HG03432 (cell line): ENCODE results near the gene ZFYVE28.
"Not testable (repeated sequence)": the region's sequence is repeated elsewhere in the genome, so short reads cannot be mapped to it uniquely, and the experiment has no call there.

ENCODE experiments used
- ATAC-seq: cut with Tn5 transposase; IDR thresholded peaks from one replicate; pipeline ENCODE4 v1.9.1; 2021; ENCODE audit warnings: mild to moderate bottlenecking, moderate library complexity; ENCODE audit not compliant: unreplicated experiment

Gene ZFYVE28

DNA sequence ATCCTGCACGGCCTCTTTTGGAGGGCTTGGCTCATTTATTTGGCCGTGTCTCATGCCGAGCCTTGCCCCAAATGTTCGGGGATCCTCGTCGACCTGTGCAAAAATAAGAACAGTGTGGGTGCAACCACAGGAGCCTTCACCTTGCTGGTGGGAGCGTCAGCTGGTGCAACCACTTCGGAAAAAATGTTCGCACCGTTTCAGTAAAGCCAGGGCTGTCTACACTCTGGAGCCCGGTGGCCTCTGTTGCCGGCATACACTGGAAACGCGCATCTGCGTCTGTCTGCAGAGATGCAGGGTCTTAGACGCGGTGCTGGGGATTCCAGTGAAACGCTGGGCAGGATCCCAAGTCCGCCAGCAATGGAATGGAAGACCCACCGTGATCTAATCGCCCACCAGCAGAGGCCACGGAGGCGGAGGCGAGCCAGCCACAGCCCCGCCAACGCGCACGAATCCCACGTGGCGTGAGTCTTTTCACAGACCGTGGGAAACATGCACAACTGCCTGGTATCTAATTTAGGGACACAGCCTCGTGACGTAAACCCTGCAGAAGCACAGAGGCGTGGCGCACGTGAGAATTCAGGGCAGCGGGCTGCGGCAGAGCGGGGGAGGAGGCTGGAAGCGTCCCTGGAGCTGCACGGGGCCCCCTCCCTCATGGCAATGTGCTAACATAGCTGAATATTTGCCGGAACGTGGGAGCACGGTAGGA, 142.7 kb downstream of the ZFYVE28 start:
- no peak for ATAC-seq

DNA sequence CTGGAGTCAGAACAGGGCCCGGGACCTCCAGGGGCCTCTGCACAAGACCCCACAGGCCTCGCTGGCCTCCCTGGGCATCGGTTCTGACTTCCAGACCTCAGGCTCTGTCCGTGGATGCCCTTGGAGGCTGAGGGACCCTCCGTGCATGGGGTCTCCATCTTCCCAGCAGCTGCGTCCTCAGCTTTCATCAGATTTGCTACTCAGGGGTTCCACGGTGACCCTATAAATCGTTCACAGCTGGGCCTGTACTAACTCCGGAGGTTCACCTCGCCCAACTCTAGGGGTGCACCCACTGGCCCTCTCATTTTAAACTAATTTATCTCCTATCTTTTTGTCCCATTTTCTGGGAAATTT, 143.4 kb downstream of the ZFYVE28 start:
- ATAC-seq, result not testable (repeated sequence)

DNA sequence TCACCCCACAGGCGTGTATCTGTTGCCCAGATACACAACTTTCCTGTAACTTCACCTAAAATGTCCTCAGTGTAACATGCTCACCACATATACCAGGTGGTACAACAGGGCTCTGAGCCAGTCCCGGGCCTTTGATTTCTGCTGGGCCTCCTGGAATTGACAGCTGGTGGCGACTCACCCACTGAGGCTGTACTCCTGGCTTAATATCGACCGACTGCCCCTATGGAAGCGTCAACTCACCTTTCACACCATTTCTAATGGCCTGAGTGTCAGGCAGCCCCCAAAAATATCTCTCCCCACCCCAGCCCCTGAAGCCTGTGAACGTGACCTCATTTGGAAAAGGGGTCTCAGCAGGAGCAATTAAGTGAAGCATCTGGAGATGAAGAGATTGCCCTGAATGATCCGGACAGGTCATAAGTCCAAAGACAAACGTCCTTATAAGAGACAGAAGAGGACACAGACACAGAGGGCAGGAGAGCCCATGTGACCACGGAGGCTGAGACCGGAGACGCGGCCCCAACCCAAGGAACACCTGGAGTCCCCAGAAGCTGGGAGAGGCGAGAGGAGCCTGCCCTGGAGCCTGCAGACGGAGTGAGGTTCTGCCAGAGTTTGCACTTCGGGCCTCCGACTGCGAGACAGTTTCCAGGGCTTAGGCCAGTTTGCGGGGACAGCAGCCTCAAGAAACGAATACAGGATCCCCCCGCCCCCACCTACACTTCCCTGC, 144.0 kb downstream of the ZFYVE28 start:
- no peak for ATAC-seq

DNA sequence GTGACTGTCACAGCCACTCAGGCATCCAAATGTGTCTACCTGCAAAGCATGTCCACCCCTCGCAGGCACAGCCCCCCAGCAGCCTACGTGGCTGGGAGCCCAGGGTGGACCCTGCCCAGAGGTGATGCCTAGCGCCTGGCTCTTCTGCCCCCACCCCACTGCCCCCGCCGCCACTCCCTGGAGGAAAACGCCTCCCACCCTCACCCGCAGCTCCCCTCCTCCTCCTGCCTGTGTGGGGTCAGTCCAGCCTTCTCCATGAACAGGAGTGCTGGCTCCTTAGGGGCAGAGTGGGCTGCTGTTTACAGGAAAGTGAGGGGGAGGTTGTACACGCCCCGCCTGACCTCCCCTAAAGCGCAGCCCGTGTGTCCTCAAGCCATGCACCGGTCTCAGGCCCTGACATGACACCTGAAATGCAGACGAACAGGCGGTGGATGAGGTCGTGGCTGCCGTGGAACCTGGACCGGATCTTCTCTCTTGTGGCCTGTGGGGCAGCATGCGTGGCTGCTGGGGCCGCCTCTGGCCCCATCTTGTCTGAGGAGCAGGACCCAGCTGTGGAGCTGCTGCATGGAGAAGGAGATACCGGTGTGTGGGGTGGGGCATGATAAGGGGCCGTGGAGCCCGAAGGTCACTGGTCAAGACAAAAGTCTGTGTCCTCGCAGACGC, 144.7 kb downstream of the ZFYVE28 start:
- no peak for ATAC-seq

DNA sequence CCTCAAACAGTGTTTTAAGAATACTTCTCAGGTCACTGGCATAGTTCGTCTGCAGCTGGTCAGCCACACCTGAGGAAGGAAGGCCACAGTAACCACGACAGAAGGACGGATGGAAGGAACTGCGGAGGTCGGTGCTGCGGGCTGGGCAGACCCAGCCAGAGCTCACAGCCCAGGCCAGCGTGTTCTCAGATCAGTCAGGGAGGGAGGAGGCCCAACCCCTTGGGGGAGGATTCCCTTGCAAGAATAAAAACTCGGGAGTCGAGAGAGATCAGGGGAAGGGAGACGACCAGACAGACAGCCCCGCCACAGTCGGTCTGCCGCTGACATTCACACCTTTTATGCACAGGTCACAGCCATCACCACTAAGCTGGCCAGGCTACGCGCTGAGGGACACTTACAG, 145.2 kb downstream of the ZFYVE28 start:
- ATAC-seq, result no peak

DNA sequence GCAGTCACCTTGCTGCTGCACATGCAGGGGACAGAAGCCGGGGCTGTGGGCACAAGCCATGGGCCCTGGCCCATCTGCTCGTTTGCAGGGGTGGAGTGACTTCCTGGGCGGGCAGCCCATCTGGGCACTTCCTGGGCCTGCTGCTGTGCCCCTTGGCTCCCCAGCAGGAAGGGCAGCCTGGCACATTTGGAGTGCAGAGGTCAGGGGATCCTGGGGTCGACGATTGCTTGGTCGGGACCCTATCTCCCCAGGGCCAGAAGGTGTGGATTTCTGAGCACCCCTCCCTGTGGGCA, 145.7 kb downstream of the ZFYVE28 start:
- ATAC-seq, result no peak

DNA sequence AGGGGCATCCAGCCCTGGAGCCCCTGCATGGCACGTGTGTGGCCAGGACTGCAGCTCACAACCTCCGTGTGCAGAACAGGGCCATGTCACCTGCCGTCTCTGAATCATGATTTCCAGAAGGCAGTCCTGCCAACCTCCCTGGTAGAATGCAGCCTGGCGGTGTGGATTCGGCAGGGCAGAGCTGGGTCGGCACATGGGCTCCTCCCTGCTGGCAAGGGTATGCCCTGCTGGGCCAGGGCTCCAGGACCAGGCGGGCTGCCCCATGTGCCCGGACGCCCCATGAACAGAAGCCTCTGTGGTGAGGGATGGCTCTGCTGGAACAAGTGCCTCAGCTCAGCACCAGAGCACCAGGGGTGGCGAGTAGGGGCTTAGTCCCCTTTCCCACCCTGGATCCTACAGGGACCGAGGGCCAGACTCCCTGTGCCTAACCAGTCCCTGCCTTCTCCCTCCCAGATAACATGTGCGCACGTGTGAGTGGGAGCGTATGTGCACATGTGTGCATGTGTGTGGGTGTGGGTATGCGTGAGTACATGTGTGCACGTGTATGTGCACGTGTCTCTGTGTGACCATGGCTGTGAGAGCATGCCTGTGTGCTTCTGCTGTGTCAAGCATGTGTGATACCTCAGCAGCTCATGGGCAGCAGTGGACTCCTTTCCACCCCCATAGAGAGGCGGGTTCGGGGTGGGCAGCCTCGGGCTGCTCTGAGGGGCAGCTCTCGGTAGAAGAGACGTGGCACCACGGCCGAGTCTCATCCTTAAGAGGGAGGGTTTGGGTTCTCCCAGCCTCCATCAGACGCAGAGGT, 146.2 kb downstream of the ZFYVE28 start:
- no peak for ATAC-seq

DNA sequence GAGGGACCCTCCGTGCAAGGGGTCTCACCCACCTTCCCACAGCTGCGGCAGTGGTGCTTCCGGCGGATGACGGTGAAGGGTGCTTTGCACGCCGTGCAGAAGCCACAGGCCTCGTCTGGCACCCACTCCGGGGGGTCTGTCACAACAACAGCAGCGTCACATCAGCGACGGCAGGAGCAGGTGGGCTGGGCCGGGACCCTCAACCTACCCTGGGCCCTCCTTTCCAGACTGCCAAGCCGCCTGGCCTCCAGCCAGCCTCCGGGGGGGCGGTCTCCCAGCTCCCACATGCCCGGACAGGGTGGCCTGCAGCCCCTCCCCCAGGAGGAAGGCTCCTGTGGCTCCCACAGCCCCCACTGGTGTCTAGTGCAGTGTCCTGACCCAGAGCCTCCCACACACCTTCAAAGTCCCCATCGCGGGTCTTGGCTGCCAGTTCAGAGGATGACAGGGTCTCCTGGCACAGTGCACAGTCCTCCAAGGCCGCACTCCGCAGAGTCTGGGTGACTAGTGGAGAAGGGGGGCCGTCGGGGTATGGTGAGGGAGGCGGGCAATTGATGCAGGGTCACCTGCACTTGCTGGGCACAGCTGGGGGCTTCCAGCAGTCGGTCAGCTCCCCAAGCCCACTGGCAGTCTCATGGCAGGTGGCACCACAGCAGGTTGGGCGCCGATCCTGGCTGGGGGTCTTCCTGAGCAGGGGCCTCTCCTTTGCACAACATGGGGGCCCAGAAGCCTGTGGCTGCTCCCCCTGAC, 147.0 kb downstream of the ZFYVE28 start:
- ATAC-seq, result no peak

DNA sequence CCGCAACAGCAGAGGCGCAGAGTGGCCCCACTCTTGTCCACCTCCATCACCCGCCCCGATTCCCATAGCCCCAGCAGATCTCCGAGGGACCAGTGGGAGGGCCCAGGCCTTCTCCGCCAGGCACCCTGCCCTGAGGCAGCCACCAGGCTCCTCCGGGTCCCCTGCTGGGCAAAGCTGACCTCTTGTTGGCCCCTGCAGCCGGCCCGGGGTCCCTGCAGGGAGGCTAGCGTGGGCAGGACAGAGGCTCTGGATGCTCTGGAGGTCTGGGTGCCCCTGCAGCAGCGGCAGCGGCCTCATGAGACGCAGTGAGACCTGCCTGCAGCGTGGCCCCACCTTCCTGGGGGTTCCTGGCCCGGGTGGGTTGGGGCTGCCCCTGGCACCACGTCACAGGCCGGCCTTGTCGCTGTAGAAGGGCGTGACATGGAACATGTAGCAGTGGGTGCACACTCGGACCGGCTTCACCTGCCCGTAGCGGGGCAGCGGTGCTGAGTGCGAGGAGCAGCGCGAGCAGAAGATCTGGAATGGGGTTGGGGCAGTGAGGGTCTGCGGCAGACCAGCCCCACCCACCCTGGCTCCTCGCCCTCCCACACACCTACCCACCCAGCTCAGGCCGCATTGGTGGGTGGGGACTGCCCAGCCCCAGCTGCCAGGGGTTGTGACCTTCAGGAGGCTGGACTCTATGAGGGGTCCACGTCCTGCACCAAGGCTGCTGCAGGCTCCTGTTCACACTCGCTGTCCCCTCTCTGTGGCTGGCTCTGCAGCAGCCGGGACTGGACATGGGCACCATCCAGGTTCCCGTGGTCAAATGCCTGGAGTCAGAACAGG, 147.9 kb downstream of the ZFYVE28 start:
- no peak for ATAC-seq

DNA sequence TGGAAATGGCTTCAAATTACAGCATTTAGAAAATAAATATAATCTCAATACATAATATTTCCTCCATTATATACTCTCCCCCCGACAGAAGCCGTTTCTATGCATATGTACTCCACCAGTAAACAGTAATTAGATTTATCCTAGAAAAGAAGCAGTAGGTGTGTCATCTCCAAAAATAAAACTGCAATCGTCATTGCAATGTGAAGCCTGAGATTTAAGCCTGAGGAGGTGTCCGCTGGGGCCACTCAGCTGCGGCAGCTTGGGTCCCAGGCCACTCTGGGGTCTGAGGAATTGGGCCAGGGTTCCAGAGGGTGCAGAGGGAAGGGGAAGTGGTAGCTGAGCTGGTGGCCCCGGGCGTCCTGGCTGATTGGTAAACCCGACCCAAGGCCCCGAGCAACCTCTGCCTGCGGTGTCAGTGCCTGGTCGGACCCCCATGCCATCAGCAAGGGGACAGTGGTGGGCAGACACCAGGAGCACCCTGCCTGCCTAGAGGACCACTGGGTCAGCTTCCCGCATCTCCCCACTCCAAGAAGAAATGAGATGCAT, 148.8 kb downstream of the ZFYVE28 start:
- ATAC-seq, result no peak

DNA sequence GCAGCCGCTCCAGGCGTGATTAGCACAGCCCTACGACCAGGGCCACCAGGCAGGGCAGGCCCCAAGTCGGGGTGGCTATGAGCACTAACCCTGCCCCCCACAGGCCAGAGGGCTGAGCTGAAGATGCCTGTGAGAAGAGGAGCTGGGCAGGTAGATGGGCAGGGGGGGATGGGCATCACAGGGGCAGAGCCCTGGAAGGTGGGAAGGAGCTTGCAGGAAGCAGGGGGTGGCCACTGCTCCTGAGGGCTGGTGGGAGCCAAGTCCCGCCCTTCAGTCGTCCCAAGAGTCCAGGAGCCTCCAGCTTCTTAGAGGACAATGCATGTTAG, 149.3 kb downstream of the ZFYVE28 start:
- ATAC-seq, result no peak

DNA sequence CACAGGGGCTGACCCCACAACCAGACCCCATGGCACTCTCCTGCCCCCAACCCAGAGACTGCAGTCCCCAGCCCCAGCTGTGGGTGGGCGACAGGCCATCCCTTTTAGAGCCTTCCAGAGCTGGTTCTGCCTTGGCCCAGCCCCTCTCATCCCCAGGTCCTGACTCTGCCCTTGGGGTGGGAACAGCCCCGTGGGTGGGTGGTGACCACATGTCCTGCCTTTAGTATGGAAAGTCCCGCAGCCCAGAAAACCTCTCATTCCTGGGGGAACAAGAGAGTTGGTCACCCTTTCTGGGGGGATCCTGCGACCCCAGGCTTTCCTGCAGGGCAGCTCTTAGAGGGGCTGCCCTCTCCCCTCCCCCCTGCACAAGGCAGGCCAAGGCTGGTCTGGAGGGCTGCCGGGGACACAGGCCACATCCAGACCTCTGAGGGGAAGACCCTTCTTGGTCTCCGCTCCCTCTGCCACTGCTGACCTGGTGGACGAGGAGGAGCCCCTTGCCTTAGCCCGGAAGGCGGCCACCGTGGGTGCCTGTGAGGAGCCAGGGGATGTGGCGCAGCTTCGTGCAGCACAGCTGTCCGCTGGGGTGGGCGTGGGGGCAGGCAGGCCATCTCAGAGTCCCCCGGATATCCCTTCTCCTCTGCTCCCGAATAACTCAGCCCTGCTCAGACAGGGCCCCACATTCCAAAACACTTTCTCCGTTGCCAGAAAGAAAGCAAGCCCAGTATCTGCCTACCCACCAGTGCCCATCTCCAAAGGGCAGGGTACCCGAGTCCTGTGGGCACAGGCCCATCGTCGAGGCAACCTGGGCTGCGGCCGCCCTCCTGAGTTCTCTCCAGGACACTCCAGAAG, 149.9 kb downstream of the ZFYVE28 start:
- no peak for ATAC-seq

DNA sequence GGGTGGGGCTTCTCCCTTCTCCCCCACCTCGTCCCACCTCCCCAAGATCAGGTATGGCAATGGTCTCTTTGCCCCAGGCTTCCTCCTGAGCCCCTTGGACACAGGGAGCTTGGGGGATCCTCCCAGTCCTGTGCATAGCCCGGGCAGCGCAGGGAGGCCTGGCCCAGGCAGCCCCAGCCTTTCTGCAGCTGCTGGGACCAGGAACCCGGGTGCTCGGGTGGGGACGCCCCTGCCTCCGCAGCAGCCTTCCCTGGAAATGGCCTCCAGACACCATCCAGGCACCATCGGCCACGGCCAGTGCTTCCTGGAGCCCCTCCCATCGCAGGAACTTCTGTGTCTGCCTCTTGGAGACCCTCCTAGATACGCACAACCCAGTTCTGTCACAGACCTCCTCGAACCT, 150.6 kb downstream of the ZFYVE28 start:
- ATAC-seq, result no peak

DNA sequence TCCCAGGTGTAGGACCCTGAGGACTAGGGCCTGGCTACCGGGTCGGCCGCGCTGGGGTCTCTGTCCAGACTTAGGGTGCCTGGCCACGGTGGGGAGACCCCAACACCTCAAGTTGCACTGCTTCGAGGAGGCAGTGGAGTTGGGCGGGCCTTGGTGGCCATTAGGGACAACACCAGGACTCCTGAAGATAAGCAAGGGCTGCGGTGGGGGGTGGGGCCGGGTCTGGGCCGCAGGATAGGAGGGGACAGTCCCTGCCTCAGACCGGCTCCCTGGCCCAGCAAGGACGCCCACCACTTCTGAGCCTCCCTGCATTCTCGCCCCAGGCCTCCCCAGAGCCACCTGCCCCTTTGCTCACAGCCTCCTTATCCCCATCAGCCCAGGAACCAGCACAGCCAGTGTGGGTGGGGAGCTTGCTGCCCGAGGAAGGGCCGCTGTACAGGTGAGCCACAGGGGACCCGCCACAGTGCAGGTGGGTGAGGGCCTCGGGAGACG, 151.1 kb downstream of the ZFYVE28 start:
- ATAC-seq, result no peak

DNA sequence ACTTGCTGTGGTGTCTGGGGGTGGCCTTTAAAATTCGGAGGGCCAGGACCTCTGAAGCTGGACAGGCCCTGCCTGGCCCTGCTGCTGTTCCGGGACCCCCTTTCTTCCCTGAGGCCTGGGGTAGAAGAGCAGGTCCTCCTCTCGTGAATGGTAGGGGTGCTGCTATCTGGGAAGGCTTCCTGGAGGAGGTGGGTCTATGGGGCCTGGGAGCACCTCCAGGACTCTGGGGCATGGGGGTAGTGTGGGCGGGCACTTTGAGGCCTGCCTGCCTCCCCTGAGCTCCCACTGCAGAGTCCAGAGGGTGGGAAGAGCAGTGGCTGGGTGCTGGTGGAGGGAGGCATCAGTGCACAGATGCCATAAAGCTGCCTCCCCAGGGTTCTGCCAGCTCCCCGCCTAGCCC, 151.6 kb downstream of the ZFYVE28 start:
- no peak for ATAC-seq

DNA sequence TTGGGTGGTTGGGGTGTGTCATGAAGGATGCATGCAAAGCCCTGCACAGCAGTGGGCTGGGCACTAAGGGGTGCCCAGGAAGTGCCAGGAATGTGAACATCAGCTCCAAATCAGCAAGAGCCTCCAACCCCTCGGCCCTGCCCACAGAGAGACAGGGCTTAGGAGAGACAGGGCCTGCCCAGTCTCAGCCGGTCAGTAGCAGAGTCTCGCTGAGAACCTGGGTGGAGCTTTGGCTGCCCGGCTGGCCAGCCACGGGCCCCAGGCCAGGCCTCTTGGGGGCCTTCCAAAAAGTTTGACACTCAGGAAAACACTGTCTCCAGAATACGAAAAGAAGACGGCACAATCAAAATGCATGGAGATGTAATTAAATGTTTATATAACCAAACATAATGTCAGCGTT, 152.3 kb downstream of the ZFYVE28 start:
- no peak for ATAC-seq

DNA sequence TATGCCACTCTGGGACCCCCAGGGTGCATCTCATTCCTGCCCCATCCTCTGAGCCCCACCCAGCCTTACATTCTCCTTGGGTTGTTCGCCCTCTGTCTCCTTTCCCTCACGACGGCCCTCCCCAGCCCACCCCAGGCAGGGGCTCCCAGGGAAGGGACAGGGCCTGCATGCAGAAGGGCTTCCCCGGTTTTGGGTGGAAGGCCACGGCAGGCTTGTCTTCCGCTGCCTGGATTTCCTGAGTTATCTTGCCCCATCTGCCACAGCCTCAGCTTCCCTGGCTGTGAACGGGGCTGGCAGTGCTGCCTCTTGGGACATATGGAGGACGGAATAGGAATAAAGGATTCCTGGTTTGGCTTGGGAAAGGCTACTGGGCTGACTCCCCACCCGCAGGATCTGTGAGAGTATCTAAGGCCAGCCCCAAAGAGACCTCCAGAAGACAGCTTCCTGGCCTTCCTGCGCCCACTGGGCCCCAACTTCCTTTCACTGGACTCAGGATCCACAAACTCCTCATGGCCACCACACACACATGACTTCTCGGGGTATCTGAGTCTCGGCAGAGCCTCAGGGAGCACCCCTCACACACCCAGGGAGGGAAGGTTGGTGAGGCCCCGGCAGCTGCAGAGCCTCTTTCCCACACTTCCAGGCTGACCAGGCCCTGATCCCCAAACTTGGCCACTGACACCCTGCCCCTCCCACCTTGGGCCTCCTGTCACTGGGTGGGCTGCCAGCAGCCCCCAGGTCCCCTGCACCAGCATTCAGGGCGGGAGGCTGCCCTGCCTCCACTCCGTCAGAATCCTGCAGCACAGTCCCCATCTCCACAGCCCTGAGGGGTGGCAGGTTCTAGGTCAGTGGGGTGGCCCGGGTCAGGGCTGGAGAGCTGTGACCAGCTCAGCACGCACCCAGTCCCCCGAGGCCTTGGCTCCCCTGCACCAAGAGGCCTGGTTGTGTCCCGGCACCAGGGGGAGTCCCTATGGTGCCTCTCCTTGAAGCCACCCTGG, 153.0 kb downstream of the ZFYVE28 start:
- no peak for ATAC-seq
